T-helper 17 cell (primary cell): ENCODE results near the gene BCL11B. TPM values are rescaled to one million over a fixed set of nuclear protein-coding genes. Genes with fewer than 3 reads are reported as not detected.

ENCODE experiments used
- ATAC-seq: fragments of 150-1000 bp; cut with Tn5 transposase; 2 replicates; pipeline ENCODE4 v1.10.0; 2021; ENCODE audit warnings: mild to moderate bottlenecking, moderate library complexity
- DNase-seq, 3 donors: peaks; one replicate each; pipeline versions ENCODE4 v3.0.0 to v3.0.0-alpha.2; 2020 to 2021
- H3K9me3 ChIP-seq: one replicate; pipeline ENCODE4 v1.7.0; 2013; ENCODE audit warnings: low read length, mild to moderate bottlenecking; ENCODE audit not compliant: control insufficient read depth, poor library complexity, severe bottlenecking
- H3K27ac Mint-ChIP-seq: one replicate; pipeline ENCODE4 v1.8.0; 2022; ENCODE audit warnings: mild to moderate bottlenecking, moderate library complexity, mixed read lengths
- H3K27me3 Mint-ChIP-seq: one replicate; pipeline ENCODE4 v1.8.0; 2022; ENCODE audit warnings: mixed read lengths
- H3K36me3 Mint-ChIP-seq: one replicate; pipeline ENCODE4 v1.8.0; 2022; ENCODE audit warnings: low read depth, mixed read lengths
- H3K4me1 Mint-ChIP-seq: one replicate; pipeline ENCODE4 v1.8.0; 2022; ENCODE audit warnings: mild to moderate bottlenecking, mixed read lengths
- H3K4me3 Mint-ChIP-seq: one replicate; pipeline ENCODE4 v1.8.0; 2022; ENCODE audit warnings: mild to moderate bottlenecking, moderate library complexity, mixed read lengths
- total RNA-seq, 4 donors: library from RNA in 2 of 4; stranded (reverse) in 2 of 4; gene quantifications; one replicate each; pipeline ENCODE4 v1.2.3 and lab custom pipeline; 2022 to 2026

BCL11B gene
- total RNA-seq, 2 donors from 2014 or later, result 167 to 174 TPM

GRCh38 chr14:99280852-99281251, 8.9 kb upstream of the BCL11B start:
- no peak for DNase-seq
- peaks cover 14% of the 10 kb centered on the region for H3K4me1 Mint-ChIP-seq
- H3K9me3 ChIP-seq, result no peaks in the 10 kb centered on the region
- peaks cover 24% of the 10 kb centered on the region for H3K27me3 Mint-ChIP-seq
- peak; percentile 54 for ATAC-seq
- peak overlapping the region; percentile 19 for H3K27ac Mint-ChIP-seq
- H3K36me3 Mint-ChIP-seq, result no peaks in the 10 kb centered on the region
- H3K4me3 Mint-ChIP-seq, result no peak overlapping the region

GRCh38 chr14:99280066-99280731, 8.2 kb upstream of the BCL11B start:
- no peak overlapping the region for H3K4me3 Mint-ChIP-seq
- ATAC-seq (no peak), DNase-seq (no peak)
- H3K27ac Mint-ChIP-seq, result peak overlapping the region; percentile 19
- H3K4me1 Mint-ChIP-seq, result peaks cover 14% of the 10 kb centered on the region
- no peaks in the 10 kb centered on the region for H3K9me3 ChIP-seq
- H3K27me3 Mint-ChIP-seq, result peaks cover 18% of the 10 kb centered on the region
- no peaks in the 10 kb centered on the region for H3K36me3 Mint-ChIP-seq

GRCh38 chr14:99278836-99279235, 6.8 kb upstream of the BCL11B start:
- Mint-ChIP-seq H3K27ac (no peak overlapping the region), H3K4me1 (peaks cover 21% of the 10 kb centered on the region)

GRCh38 chr14:99277530-99277929, 5.5 kb upstream of the BCL11B start:
- DNase-seq (no peak), ATAC-seq (no peak)
- no peak overlapping the region for H3K4me3 Mint-ChIP-seq
- peaks cover 25% of the 10 kb centered on the region for H3K4me1 Mint-ChIP-seq
- peak overlapping the region; percentile 14 for H3K27ac Mint-ChIP-seq
- H3K27me3 Mint-ChIP-seq, result peaks cover 9% of the 10 kb centered on the region
- no peaks in the 10 kb centered on the region for H3K9me3 ChIP-seq
- no peaks in the 10 kb centered on the region for H3K36me3 Mint-ChIP-seq

More at GRCh38 chr14:99278836-99279235, 6.8 kb upstream of the BCL11B start:
- H3K27me3 Mint-ChIP-seq, result peaks cover 9% of the 10 kb centered on the region
- no peak overlapping the region for H3K4me3 Mint-ChIP-seq
- no peaks in the 10 kb centered on the region for H3K9me3 ChIP-seq
- no peaks in the 10 kb centered on the region for H3K36me3 Mint-ChIP-seq
- ATAC-seq, result no peak
- DNase-seq, result no peak

- Mint-ChIP-seq H3K4me1 (peaks cover 31% of the 10 kb centered on the region), H3K27ac (no peak overlapping the region), H3K27me3 (peaks cover 8% of the 10 kb centered on the region), H3K36me3 (peaks cover 1% of the 10 kb centered on the region), H3K4me3 (no peak overlapping the region)
- DNase-seq (no peak), ATAC-seq (no peak)
- no peaks in the 10 kb centered on the region for H3K9me3 ChIP-seq
These were observed 4.5 kb upstream of the BCL11B start for GRCh38 chr14:99276482-99276881.

GRCh38 chr14:99275222-99275584, 3.2 kb upstream of the BCL11B start:
- ATAC-seq (no peak), DNase-seq (no peak)
- Mint-ChIP-seq H3K36me3 (peaks cover 6% of the 10 kb centered on the region), H3K27me3 (no peaks in the 10 kb centered on the region), H3K4me1 (peaks cover 25% of the 10 kb centered on the region), H3K4me3 (peak overlapping the region; percentile 99), H3K27ac (peak overlapping the region; percentile 73)
- H3K9me3 ChIP-seq, result no peaks in the 10 kb centered on the region

DNA sequence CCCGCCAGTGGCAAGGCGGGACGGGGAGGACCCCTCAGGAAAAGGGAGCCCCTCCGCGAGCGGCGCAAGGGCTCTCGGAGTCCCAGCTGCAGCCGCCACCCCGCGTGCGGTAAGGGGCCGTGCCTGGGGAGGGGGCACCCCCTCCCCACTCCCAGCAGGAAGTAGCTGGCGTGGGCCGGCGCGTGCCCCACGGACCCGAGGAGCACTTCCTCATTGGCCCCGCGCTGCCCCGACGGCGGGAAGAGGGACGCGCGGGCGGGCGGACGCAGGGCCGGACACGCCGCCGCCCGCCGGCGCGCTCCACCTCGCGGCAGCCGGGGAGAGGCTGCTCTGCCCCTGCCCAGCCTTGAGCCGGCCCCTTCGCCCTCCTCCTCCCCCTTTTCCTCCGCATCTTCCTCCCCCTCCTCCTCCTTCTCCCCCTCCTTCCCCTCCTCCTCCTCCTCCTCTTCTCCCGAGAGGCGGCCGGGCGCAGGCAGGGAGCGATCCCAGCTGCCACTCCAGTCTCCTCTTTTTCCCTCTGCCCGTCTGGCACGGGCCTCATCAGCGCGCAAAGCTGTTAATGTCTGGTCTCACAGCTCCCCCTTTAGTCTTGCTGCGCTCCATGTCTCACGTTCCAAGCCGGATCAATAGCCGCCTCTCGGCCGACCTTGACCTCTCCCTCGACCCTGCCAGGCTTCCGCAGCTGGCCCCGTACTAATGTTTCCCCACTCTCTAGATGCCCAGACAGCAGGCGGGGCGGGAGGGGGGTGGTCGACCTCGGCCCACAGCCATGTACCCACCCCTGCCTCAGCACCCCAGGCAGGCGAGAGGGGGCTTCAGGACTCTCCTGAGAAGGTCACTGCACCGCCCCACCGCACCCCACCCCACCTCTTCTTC, 2.6 kb upstream of the BCL11B start:
- Mint-ChIP-seq H3K27ac (peak overlapping the region; percentile 73), H3K27me3 (no peaks in the 10 kb centered on the region), H3K36me3 (peaks cover 9% of the 10 kb centered on the region), H3K4me3 (peak overlapping the region; percentile 99), H3K4me1 (peaks cover 25% of the 10 kb centered on the region)
- no peak for DNase-seq
- no peaks in the 10 kb centered on the region for H3K9me3 ChIP-seq
- ATAC-seq, result peak; percentile 24

- no peaks in the 10 kb centered on the region for H3K9me3 ChIP-seq
- peaks cover 27% of the 10 kb centered on the region for H3K4me1 Mint-ChIP-seq
- ATAC-seq (no peak), DNase-seq (no peak)
- H3K27ac Mint-ChIP-seq, result peak overlapping the region; percentile 19
- no peaks in the 10 kb centered on the region for H3K27me3 Mint-ChIP-seq
- H3K4me3 Mint-ChIP-seq, result peak overlapping the region; percentile 99
- peaks cover 10% of the 10 kb centered on the region for H3K36me3 Mint-ChIP-seq
These were observed 1.9 kb upstream of the BCL11B start for GRCh38 chr14:99273766-99274345.

DNA sequence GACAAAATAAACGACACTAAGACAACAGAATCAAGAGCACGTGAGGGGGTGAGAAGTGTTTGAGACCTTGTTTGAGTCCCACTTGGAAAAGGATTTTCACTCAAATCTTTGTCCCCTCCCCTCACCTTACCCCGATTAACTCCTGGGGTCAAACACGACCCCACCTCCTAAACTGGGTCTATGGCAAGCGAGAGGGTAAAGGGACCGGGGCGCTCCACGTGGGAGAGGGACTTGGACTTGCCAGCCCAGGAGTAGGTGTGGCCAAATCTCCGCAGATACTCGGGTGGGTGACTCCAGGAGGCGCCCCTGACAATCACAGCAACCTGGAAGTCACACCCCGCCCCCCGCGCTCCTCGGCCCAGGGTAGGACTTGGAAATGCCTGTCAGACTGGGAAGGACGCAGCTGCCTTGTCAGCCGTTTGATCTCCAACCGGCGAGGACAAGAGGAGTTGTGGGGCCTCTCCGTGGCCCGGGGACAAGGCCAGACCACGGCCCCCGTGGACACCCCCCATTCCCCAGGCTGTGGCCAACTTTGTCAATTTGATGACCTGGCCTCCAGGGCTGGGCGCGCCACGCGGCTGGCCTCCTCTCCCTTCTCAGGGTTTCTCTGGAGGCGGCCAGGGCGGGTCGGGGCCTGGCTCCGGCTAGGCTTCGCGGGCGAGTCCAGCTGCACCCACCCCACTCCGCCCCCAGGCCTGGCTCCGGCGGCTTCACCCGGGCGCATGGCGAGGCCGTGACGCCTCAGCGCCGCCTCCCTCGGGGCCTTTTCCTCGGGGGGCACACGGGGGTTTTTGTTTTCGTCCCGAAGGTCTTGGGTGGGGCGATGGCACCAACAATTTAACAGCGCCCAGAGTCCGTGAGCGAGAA, 1.1 kb upstream of the BCL11B start:
- Mint-ChIP-seq H3K27ac (peak overlapping the region; percentile 100), H3K4me3 (peak overlapping the region; percentile 99), H3K4me1 (peaks cover 32% of the 10 kb centered on the region), H3K36me3 (peaks cover 14% of the 10 kb centered on the region), H3K27me3 (no peaks in the 10 kb centered on the region)
- ATAC-seq (no peak), DNase-seq (no peak)
- no peaks in the 10 kb centered on the region for H3K9me3 ChIP-seq

DNA sequence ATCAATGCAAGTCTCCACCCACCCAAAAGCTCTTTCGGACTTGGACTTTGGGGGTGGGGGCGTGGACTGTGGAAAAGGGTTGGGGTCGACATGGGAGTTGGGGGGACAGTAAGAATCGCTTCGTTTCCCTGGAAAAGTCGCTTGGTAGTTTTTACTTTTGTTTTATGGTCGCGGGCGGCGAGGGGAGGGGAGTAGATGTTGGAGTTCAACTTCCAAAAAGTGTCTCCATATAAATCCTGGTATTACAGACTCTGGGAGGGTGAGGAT, 568 bp upstream of the BCL11B start:
- Mint-ChIP-seq H3K27ac (peak overlapping the region; percentile 100), H3K4me1 (peaks cover 35% of the 10 kb centered on the region), H3K36me3 (peaks cover 17% of the 10 kb centered on the region), H3K4me3 (peak overlapping the region; percentile 99), H3K27me3 (no peaks in the 10 kb centered on the region)
- ATAC-seq (no peak), DNase-seq (no peak)
- H3K9me3 ChIP-seq, result no peaks in the 10 kb centered on the region

DNA sequence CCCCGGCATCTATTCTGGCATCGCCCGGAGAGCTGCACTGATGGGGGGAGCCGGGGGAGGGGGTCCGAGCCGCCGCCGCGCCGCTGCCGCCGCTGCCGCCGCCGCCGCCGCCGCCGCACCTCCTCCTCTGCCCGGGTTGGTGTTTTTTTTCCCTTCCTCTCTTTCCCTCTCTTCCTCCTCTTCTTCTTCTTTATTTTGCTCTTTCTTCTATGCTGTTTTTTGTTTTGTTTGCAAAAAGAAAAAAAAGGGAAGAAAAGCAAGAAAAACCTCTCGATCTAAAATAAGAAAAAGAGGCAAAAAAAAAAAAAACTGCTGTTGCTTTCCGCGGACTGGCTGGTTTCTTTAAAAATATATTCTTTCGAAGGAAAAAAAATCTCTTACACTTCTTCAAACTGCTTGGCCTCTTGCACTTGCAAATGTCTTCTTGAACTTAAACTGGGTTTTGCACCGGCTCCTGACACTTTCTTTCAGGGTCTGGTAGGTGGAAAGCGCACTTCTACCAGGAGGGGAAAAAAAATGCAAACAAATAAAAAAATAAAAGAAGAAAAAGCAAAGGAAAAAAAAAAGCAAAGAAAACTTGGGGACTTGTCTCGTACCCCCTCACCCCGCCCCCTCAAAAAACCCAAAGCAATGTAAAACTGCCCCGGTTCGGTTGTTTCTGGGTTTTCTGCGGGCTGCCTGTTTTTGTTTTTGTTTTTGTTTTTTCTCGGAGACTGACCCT, 616 bp downstream of the BCL11B start:
- Mint-ChIP-seq H3K27ac (peak overlapping the region; percentile 100), H3K4me3 (peak overlapping the region; percentile 99), H3K27me3 (no peaks in the 10 kb centered on the region), H3K36me3 (peaks cover 20% of the 10 kb centered on the region), H3K4me1 (peaks cover 43% of the 10 kb centered on the region)
- no peak for DNase-seq
- ATAC-seq, result no peak
- no peaks in the 10 kb centered on the region for H3K9me3 ChIP-seq

- no peak for DNase-seq
- no peak for ATAC-seq
- H3K27me3 Mint-ChIP-seq, result no peaks in the 10 kb centered on the region
- peak overlapping the region; percentile 99 for H3K4me3 Mint-ChIP-seq
- H3K9me3 ChIP-seq, result no peaks in the 10 kb centered on the region
- peaks cover 21% of the 10 kb centered on the region for H3K36me3 Mint-ChIP-seq
- H3K4me1 Mint-ChIP-seq, result peaks cover 50% of the 10 kb centered on the region
- H3K27ac Mint-ChIP-seq, result peak overlapping the region; percentile 100
These were observed 1.4 kb downstream of the BCL11B start for GRCh38 chr14:99270458-99271220.
